ENCODE data around the gene NYAP2. TPM values are rescaled to one million over a fixed set of nuclear protein-coding genes. Genes with fewer than 3 reads are reported as not detected.

The NYAP2 gene
- total RNA-seq, 4 donors from 2014 or later: 0.14 TPM; not detected in 3

DNA sequence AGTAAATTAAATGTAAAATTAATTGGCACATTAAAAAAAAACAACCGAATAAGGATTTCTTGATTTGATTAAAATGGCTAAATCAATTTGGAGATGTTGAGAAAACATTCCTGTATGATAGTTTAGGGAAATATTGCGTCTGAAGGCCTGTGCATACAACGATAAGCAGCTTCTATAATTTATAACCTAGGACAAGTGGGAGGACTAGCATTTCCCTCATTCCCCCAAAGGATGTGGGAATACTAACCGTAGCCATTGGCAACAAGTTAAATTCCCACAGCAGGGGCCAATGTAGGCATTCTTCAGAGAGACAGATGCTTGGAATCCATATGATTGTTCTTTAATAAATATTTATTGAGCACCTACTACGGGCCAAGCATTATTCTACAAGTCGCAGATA, 134.5 kb downstream of the NYAP2 start:
- DNase-seq: no peak
- Histone ChIP-seq H3K27ac (no peak overlapping the region), H3K9me3 (no peaks in the 10 kb centered on the region), H3K36me3 (no peaks in the 10 kb centered on the region), H3K4me3 (no peak overlapping the region), H3K4me1 (no peaks in the 10 kb centered on the region), H3K27me3 (no peaks in the 10 kb centered on the region)
- intact Hi-C loops (cut with DNase I; ENCODE audit: low total_unique reads) (no loop called here), in situ Hi-C loops (cut with MboI; ENCODE audit: low pct_ligation_motif_present in 1 of 4, low pct_unique_long_range_greater_than_20kb in 1 of 4, low sequenced_read_pairs in 3 of 4) (no loop called here)
- TF ChIP-seq POLR2A (IDR thresholded peaks at IDR 0.05) (no peak), POLR2AphosphoS5 (IDR thresholded peaks at IDR 0.05) (no peak), EP300 (IDR thresholded peaks at IDR 0.05; ENCODE audit: low read depth) (no peak), CTCF (IDR thresholded peaks at IDR 0.05) (no peak)
- 69 to 74% methylated on average over 5 to 6 of the region's 6 CpGs for WGBS, 2 donors (ENCODE audit: low coverage in 1 of 2)

GRCh38 chr2:225534697-225535096, 135.2 kb downstream of the NYAP2 start:
- no peak overlapping the region for H3K27ac ChIP-seq
- in situ Hi-C loops (cut with MboI; ENCODE audit: low pct_ligation_motif_present in 1 of 4, low pct_unique_long_range_greater_than_20kb in 1 of 4, low sequenced_read_pairs in 3 of 4): no loop called here
- no peaks in the 10 kb centered on the region for H3K36me3 ChIP-seq
- no peaks in the 10 kb centered on the region for H3K9me3 ChIP-seq
- DNase-seq: no peak
- intact Hi-C loops (cut with DNase I; ENCODE audit: low total_unique reads): no loop called here
- no peaks in the 10 kb centered on the region for H3K27me3 ChIP-seq
- H3K4me3 ChIP-seq: no peak overlapping the region
- 86 to 94% methylated on average over 3 to 4 of the region's 4 CpGs for WGBS, 2 donors (ENCODE audit: low coverage in 1 of 2)
- TF ChIP-seq POLR2AphosphoS5 (IDR thresholded peaks at IDR 0.05) (no peak), POLR2A (IDR thresholded peaks at IDR 0.05) (no peak), EP300 (IDR thresholded peaks at IDR 0.05; ENCODE audit: low read depth) (no peak), CTCF (IDR thresholded peaks at IDR 0.05) (no peak)
- no peaks in the 10 kb centered on the region for H3K4me1 ChIP-seq

GRCh38 chr2:225536036-225536435, 136.5 kb downstream of the NYAP2 start:
- H3K4me3 ChIP-seq: no peak overlapping the region
- H3K9me3 ChIP-seq: no peaks in the 10 kb centered on the region
- H3K27ac ChIP-seq: no peak overlapping the region
- no peak for TF ChIP-seq CTCF (IDR thresholded peaks at IDR 0.05)
- TF ChIP-seq EP300 (IDR thresholded peaks at IDR 0.05; ENCODE audit: low read depth): no peak
- no peak for TF ChIP-seq POLR2A (IDR thresholded peaks at IDR 0.05)
- no peak for TF ChIP-seq POLR2AphosphoS5 (IDR thresholded peaks at IDR 0.05)
- no peaks in the 10 kb centered on the region for H3K36me3 ChIP-seq
- WGBS, 2 donors (ENCODE audit: low coverage in 1 of 2): 100% methylated on average over 2 of the region's 2 CpGs; no CpG with 5 or more reads in 1 of the 2 donors
- in situ Hi-C loops (cut with MboI; ENCODE audit: low pct_ligation_motif_present in 1 of 4, low pct_unique_long_range_greater_than_20kb in 1 of 4, low sequenced_read_pairs in 3 of 4): no loop called here
- no peak for DNase-seq
- no peaks in the 10 kb centered on the region for H3K27me3 ChIP-seq
- H3K4me1 ChIP-seq: no peaks in the 10 kb centered on the region
- intact Hi-C loops (cut with DNase I; ENCODE audit: low total_unique reads): no loop called here

GRCh38 chr2:225543626-225544025, 144.1 kb downstream of the NYAP2 start:
- in situ Hi-C loops (cut with MboI; ENCODE audit: low pct_ligation_motif_present in 1 of 4, low pct_unique_long_range_greater_than_20kb in 1 of 4, low sequenced_read_pairs in 3 of 4): no loop called here
- H3K4me1 ChIP-seq: no peaks in the 10 kb centered on the region
- no peaks in the 10 kb centered on the region for H3K27me3 ChIP-seq
- H3K36me3 ChIP-seq: no peaks in the 10 kb centered on the region
- no peak for DNase-seq
- no peak for TF ChIP-seq POLR2AphosphoS5 (IDR thresholded peaks at IDR 0.05)
- no peak for TF ChIP-seq CTCF (IDR thresholded peaks at IDR 0.05)
- no peak for TF ChIP-seq POLR2A (IDR thresholded peaks at IDR 0.05)
- no peak for TF ChIP-seq EP300 (IDR thresholded peaks at IDR 0.05; ENCODE audit: low read depth)
- intact Hi-C loops (cut with DNase I; ENCODE audit: low total_unique reads): no loop called here
- no peak overlapping the region for H3K27ac ChIP-seq
- no peaks in the 10 kb centered on the region for H3K9me3 ChIP-seq
- H3K4me3 ChIP-seq: no peak overlapping the region
- WGBS, 2 donors (ENCODE audit: low coverage in 1 of 2): 70 to 71% methylated on average over 2 of the region's 2 CpGs

All from transverse colon (tissue), 4 donors.